GM03348 (cell line): ENCODE measurements around the gene NUDT8.
"Not testable (repeated sequence)": the region's sequence is repeated elsewhere in the genome, so short reads cannot be mapped to it uniquely, and the experiment has no call there.

Source experiments
- DNase-seq: peaks from one replicate; pipeline ENCODE4 v3.0.0; 2012; ENCODE audit warnings: low spot score

NUDT8 gene

GRCh38 chr11:67611704-67612587, 17.8 kb downstream of the NUDT8 start:
- DNase-seq, result no peak

- DNase-seq, result no peak
These were observed 18.6 kb downstream of the NUDT8 start for GRCh38 chr11:67611165-67611564.

GRCh38 chr11:67610302-67610868, 19.4 kb downstream of the NUDT8 start:
- DNase-seq, result no peak

- no peak for DNase-seq
These were observed 20.4 kb downstream of the NUDT8 start for GRCh38 chr11:67609316-67609715.

GRCh38 chr11:67608486-67608885, 21.3 kb downstream of the NUDT8 start:
- DNase-seq, result no peak

GRCh38 chr11:67607507-67607906, 22.2 kb downstream of the NUDT8 start:
- no peak for DNase-seq

- DNase-seq, result peak; percentile 97
These were observed 23.0 kb downstream of the NUDT8 start, which contains the start of gene NDUFV1 for GRCh38 chr11:67606492-67607295. Gene NDUFV1, plus strand, starts transcription at chr11:67606936. Its CDS starts 69 bp downstream, at chr11:67607005.

GRCh38 chr11:67606093-67606491, 23.6 kb downstream of the NUDT8 start:
- peak; percentile 36 for DNase-seq

- no peak for DNase-seq
These were observed 24.3 kb downstream of the NUDT8 start for GRCh38 chr11:67605231-67606011.

GRCh38 chr11:67604815-67605214, 24.9 kb downstream of the NUDT8 start:
- DNase-seq, result no peak

GRCh38 chr11:67604119-67604518, 25.6 kb downstream of the NUDT8 start:
- DNase-seq, result not testable (repeated sequence)

GRCh38 chr11:67601098-67601497, 28.6 kb downstream of the NUDT8 start:
- no peak for DNase-seq

- DNase-seq, result no peak
These were observed 29.3 kb downstream of the NUDT8 start for GRCh38 chr11:67600324-67601029.

- no peak for DNase-seq
These were observed 30.6 kb downstream of the NUDT8 start for GRCh38 chr11:67599149-67599548.

- DNase-seq, result not testable (repeated sequence)
These were observed 31.8 kb downstream of the NUDT8 start for GRCh38 chr11:67597963-67598362.

- DNase-seq, result not testable (repeated sequence)
These were observed 32.3 kb downstream of the NUDT8 start for GRCh38 chr11:67597458-67597857.

- no peak for DNase-seq
These were observed 32.9 kb downstream of the NUDT8 start for GRCh38 chr11:67596753-67597300.

GRCh38 chr11:67594480-67594879, 35.3 kb downstream of the NUDT8 start:
- DNase-seq, result no peak

- DNase-seq, result no peak
These were observed 36.2 kb downstream of the NUDT8 start for GRCh38 chr11:67593565-67593905.

- DNase-seq, result no peak
These were observed 36.7 kb downstream of the NUDT8 start for GRCh38 chr11:67592880-67593564.
